CD4-positive, CD25-positive, alpha-beta regulatory T cell (primary cell): ENCODE measurements around the gene SLX4. TPM values are rescaled to one million over a fixed set of nuclear protein-coding genes. Genes with fewer than 3 reads are reported as not detected.

Experiments
- ATAC-seq, 2 donors: fragments of 150-1000 bp; cut with Tn5 transposase; one replicate each; pipeline ENCODE4 v1.10.0; 2021; ENCODE audit warnings: low read depth in 2 of 2, moderate number of reproducible peaks in 2 of 2, moderate library complexity in 1 of 2
- DNase-seq, 3 donors: peaks; one replicate each; pipeline versions ENCODE4 v3.0.0 to v3.0.0-alpha.2; 2012 to 2022; ENCODE audit warnings: mixed read lengths in 1 of 3
- H3K27ac ChIP-seq: one replicate; pipeline ENCODE4 v1.7.0; 2013; ENCODE audit warnings: mild to moderate bottlenecking, low read length; ENCODE audit not compliant: insufficient read depth, poor library complexity, severe bottlenecking
- H3K27me3 ChIP-seq: one replicate; pipeline ENCODE4 v1.7.0; 2013; ENCODE audit warnings: low read length; ENCODE audit not compliant: control insufficient read depth, insufficient read depth
- H3K36me3 ChIP-seq: one replicate; pipeline ENCODE4 v1.7.0; 2013; ENCODE audit warnings: mild to moderate bottlenecking, low read length, moderate library complexity; ENCODE audit not compliant: control insufficient read depth, insufficient read depth
- H3K4me1 ChIP-seq: 2 replicates; pipeline ENCODE4 v1.7.0; 2013; ENCODE audit warnings: mild to moderate bottlenecking, low read length; ENCODE audit not compliant: insufficient read depth, control insufficient read depth, poor library complexity, severe bottlenecking
- H3K4me3 ChIP-seq: one replicate; pipeline ENCODE4 v1.7.0; 2013; ENCODE audit warnings: low read depth, mild to moderate bottlenecking, low read length, moderate library complexity
- H3K9me3 ChIP-seq, 2 experiments: 1 replicate in 1 of 2; 2 replicates in 1 of 2; pipeline ENCODE4 v1.7.0; 2013; ENCODE audit warnings: low read length in 2 of 2, mild to moderate bottlenecking in 1 of 2, moderate library complexity in 1 of 2; ENCODE audit not compliant: control insufficient read depth in 2 of 2
- H3K27ac Mint-ChIP-seq, 3 donors: one replicate each; pipeline ENCODE4 v1.8.0; 2020 to 2022; ENCODE audit warnings: mild to moderate bottlenecking in 3 of 3, mixed read lengths in 3 of 3, moderate library complexity in 2 of 3
- H3K27me3 Mint-ChIP-seq: one replicate; pipeline ENCODE4 v1.8.0; 2022; ENCODE audit warnings: mild to moderate bottlenecking, mixed read lengths
- H3K36me3 Mint-ChIP-seq: one replicate; pipeline ENCODE4 v1.8.0; 2020; ENCODE audit warnings: mixed read lengths
- H3K4me1 Mint-ChIP-seq, 4 donors: one replicate each; pipeline ENCODE4 v1.8.0; 2020 to 2022; ENCODE audit warnings: mixed read lengths in 4 of 4, mild to moderate bottlenecking in 1 of 4
- H3K4me3 Mint-ChIP-seq, 4 donors: one replicate each; pipeline ENCODE4 v1.8.0; 2020 to 2022; ENCODE audit warnings: mild to moderate bottlenecking in 4 of 4, mixed read lengths in 4 of 4, moderate library complexity in 3 of 4
- H3K9me3 Mint-ChIP-seq, 7 donors: one replicate each; pipeline ENCODE4 v1.8.0; 2020 to 2022; ENCODE audit warnings: mixed read lengths in 7 of 7, mild to moderate bottlenecking in 3 of 7, moderate library complexity in 2 of 7
- polyA plus RNA-seq, 4 donors: library from polyadenylated mRNA; unstranded; fragments of 300-500 nt; fragmentation: Illumina TruSeq; gene quantifications; one replicate each; pipeline ENCODE4 v1.2.3, GENCODE V29; 2021
- total RNA-seq: library from RNA; stranded (reverse); gene quantifications from one replicate; pipeline ENCODE4 v1.2.3, GENCODE V29; 2022

SLX4 gene
- total and polyA plus RNA-seq, 5 donors from 2014 or later: 0.24 to 5.4 (median 0.46) TPM

DNA sequence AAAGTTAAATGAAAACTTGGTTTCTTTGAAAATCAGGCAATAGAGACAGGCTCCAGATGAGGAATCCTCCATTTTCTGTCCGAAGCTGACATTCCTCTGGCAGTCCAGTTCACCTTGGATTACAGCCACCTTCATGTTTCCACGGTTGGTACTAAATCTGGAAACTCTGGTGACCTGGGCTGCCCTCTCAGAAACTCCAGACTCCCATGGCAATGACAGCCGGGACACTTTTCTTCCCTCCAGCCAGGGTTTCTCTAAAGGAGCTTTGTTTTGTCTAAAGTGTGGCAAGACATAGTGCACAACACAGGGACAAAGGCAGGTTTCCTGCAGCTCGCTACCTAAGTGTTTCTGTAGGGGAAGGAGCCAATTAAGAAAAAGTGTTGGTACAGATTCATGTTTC, 74.6 kb downstream of the SLX4 start:
- ATAC-seq (no peak), DNase-seq (no peak)
- peaks cover 19% of the 10 kb centered on the region for H3K36me3 Mint-ChIP-seq
- Histone ChIP-seq H3K27ac (peak overlapping the region; percentile 28), H3K4me1 (no peaks in the 10 kb centered on the region), H3K4me3 (no peak overlapping the region), H3K9me3 (no peaks in the 10 kb centered on the region), H3K27me3 (no peaks in the 10 kb centered on the region), H3K36me3 (peaks cover 26% of the 10 kb centered on the region)
- H3K4me3 Mint-ChIP-seq: no peak overlapping the region
- H3K4me1 Mint-ChIP-seq: peaks cover 0 to 13% (median 4%) of the 10 kb centered on the region in 4 donors
- peak overlapping the region; percentile 32 to 83 (median 62) for H3K27ac Mint-ChIP-seq
- no peaks in the 10 kb centered on the region for H3K27me3 Mint-ChIP-seq
- no peaks in the 10 kb centered on the region for H3K9me3 Mint-ChIP-seq

- peak overlapping the region in 1 of 3 donors; percentile 83 for H3K27ac Mint-ChIP-seq
- H3K4me3 ChIP-seq: no peak overlapping the region
- peaks cover 19% of the 10 kb centered on the region for H3K36me3 Mint-ChIP-seq
- H3K27me3 Mint-ChIP-seq: no peaks in the 10 kb centered on the region
- peaks cover 23% of the 10 kb centered on the region for H3K36me3 ChIP-seq
- peak overlapping the region; percentile 33 for H3K27ac ChIP-seq
- DNase-seq: no peak
- no peak for ATAC-seq
- no peaks in the 10 kb centered on the region for H3K27me3 ChIP-seq
- H3K4me3 Mint-ChIP-seq: no peak overlapping the region
- no peaks in the 10 kb centered on the region for H3K9me3 ChIP-seq
- no peaks in the 10 kb centered on the region for H3K4me1 ChIP-seq
- H3K9me3 Mint-ChIP-seq: no peaks in the 10 kb centered on the region
- H3K4me1 Mint-ChIP-seq: peaks cover 0 to 13% (median 4%) of the 10 kb centered on the region in 4 donors
Observed at GRCh38 chr16:3536271-3536731, 75.1 kb downstream of the SLX4 start.

DNA sequence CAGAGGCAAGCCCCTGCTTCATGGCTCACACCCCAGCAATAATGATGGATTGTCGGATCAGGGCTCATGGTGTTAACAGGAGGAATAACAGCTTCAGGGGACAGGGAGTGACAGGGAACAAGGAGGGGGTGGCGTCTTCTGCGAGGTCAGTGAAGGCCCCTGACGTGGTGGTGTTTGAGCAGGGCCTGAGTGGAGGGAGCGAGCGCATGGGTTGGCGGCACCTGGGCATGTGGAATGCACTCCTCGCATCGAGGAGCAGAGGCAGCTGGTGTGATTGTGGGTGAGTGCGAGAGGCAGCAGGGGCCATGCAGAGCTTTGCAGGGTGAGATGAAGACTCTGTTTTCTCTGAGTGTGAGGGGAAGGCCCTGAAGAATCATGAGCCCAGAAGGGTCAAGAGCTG, 77.3 kb downstream of the SLX4 start:
- H3K4me3 Mint-ChIP-seq: no peak overlapping the region
- DNase-seq (no peak), ATAC-seq (no peak)
- H3K4me1 Mint-ChIP-seq: peaks cover 0 to 13% (median 3%) of the 10 kb centered on the region in 4 donors
- H3K27me3 Mint-ChIP-seq: no peaks in the 10 kb centered on the region
- peak overlapping the region; percentile 79 to 89 (median 88) for H3K27ac Mint-ChIP-seq
- no peaks in the 10 kb centered on the region for H3K9me3 Mint-ChIP-seq
- H3K9me3 ChIP-seq: no peaks in the 10 kb centered on the region
- H3K27me3 ChIP-seq: no peaks in the 10 kb centered on the region
- H3K27ac ChIP-seq: no peak overlapping the region
- no peaks in the 10 kb centered on the region for H3K4me1 ChIP-seq
- peaks cover 17% of the 10 kb centered on the region for H3K36me3 ChIP-seq
- no peak overlapping the region for H3K4me3 ChIP-seq
- H3K36me3 Mint-ChIP-seq: peaks cover 14% of the 10 kb centered on the region

DNA sequence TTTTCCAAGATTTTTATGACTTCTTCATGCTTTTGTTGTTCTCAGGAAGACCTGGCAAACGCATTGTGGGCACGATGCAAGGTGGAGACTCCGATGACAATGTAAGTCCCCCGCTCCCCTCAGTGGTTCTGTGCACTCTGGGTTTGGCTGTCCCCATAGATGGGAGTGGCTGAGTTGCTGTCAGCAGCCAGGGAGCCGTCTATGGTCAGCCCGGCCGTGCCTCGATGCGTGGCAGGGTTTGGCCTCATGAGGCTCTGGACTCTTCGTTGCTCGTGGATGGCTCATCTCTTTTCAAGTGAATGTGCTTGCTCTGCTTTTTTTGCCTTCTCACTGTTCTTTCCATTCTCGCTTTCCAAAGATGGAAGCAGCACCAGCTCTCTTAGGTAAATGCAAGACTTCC, 78.7 kb downstream of the SLX4 start:
- Histone ChIP-seq H3K4me3 (no peak overlapping the region), H3K27ac (no peak overlapping the region), H3K9me3 (no peaks in the 10 kb centered on the region), H3K4me1 (no peaks in the 10 kb centered on the region), H3K36me3 (peaks cover 11% of the 10 kb centered on the region), H3K27me3 (no peaks in the 10 kb centered on the region)
- DNase-seq: no peak
- Mint-ChIP-seq H3K36me3 (peaks cover 17% of the 10 kb centered on the region), H3K9me3 (no peaks in the 10 kb centered on the region), H3K27me3 (no peaks in the 10 kb centered on the region), H3K4me1 (peaks cover 0 to 18% (median 4%) of the 10 kb centered on the region in 4 donors), H3K27ac (peak overlapping the region in 1 of 3 donors; percentile 20), H3K4me3 (no peak overlapping the region)
- ATAC-seq: no peak

Other genes starting within 250 kb of the SLX4 start
- 13.2 TPM for gene ZSCAN32, start 210.6 kb downstream of the SLX4 start, total RNA-seq
- gene ZSCAN32, start 210.6 kb downstream of the SLX4 start, polyA plus RNA-seq: 10 to 100 TPM in 3 of 4 donors, 1 to 10 TPM in 1; 7.1 to 16.7 (median 11.7) TPM
- 5.4 TPM for gene ZNF174, start 210.4 kb downstream of the SLX4 start, total RNA-seq
- gene ZNF174, start 210.4 kb downstream of the SLX4 start, polyA plus RNA-seq: 10 to 100 TPM; 10.5 to 18.4 (median 16.1) TPM
- gene ZNF597, start 168.1 kb downstream of the SLX4 start, total RNA-seq: 4.7 TPM
- gene ZNF597, start 168.1 kb downstream of the SLX4 start, polyA plus RNA-seq: 1 to 10 TPM; 1.5 to 2.3 (median 1.9) TPM
- gene NAA60, start 167.9 kb downstream of the SLX4 start, total RNA-seq: 48.9 TPM
- 10 to 100 TPM; 38.8 to 50.0 (median 43.8) TPM for gene NAA60, start 167.9 kb downstream of the SLX4 start, polyA plus RNA-seq
- gene C16orf90, start 116.1 kb downstream of the SLX4 start, total RNA-seq: not detected
- not detected for gene C16orf90, start 116.1 kb downstream of the SLX4 start, polyA plus RNA-seq
- 11.3 TPM for gene CLUAP1, start 110.6 kb downstream of the SLX4 start, total RNA-seq
- 10 to 100 TPM; 20.6 to 35.1 (median 21.3) TPM for gene CLUAP1, start 110.6 kb downstream of the SLX4 start, polyA plus RNA-seq
- gene NLRC3, start 34.2 kb downstream of the SLX4 start, total RNA-seq: 97.0 TPM
- gene NLRC3, start 34.2 kb downstream of the SLX4 start, polyA plus RNA-seq: 10 to 100 TPM; 23.2 to 28.3 (median 26.8) TPM
- 41.9 TPM for gene DNASE1, start 43.1 kb upstream of the SLX4 start, total RNA-seq
- gene DNASE1, start 43.1 kb upstream of the SLX4 start, polyA plus RNA-seq: 1 to 10 TPM; 1.6 to 4.0 (median 3.6) TPM
- 65.0 TPM for gene TRAP1, start 105.9 kb upstream of the SLX4 start, total RNA-seq
- gene TRAP1, start 105.9 kb upstream of the SLX4 start, polyA plus RNA-seq: 10 to 100 TPM; 38.7 to 59.5 (median 44.4) TPM